GM12878 (cell line): ENCODE data around the gene XIRP1. TPM values are rescaled to one million over a fixed set of nuclear protein-coding genes. Genes with fewer than 3 reads are reported as not detected.

Experiments
- ATAC-seq: fragments of 200-7000 bp; cut with Tn5 transposase; 3 replicates; pipeline ENCODE4 v1.9.1; 2020; ENCODE audit warnings: mild to moderate bottlenecking, moderate library complexity
- BruUV-seq: library from RNA; stranded (reverse); fragments of 400-500 nt; replicated peaks from 2 replicates; lab custom pipeline; 2021; lab: Mats Ljungman, UMichigan
- CTCF ChIA-PET: fragments of 300-600 bp; sonication (Branson Sonifier 250); formaldehyde crosslinking; extraction: SDS; loops from one replicate; lab custom pipeline; 2021; ENCODE audit warnings: inconsistent platforms; lab: Yijun Ruan, JAX
- POLR2A ChIA-PET: fragments of 350-600 bp; formaldehyde crosslinking; extraction: SDS; loops from one replicate; lab custom pipeline; 2021; ENCODE audit warnings: inconsistent platforms; lab: Charles Lee
- RAD21 ChIA-PET: fragments of 300-600 bp; sonication (Branson Sonifier 250); formaldehyde crosslinking; loops from one replicate; lab custom pipeline; 2023; ENCODE audit warnings: antibody characterized with exemption; ENCODE audit not compliant: unreplicated experiment; lab: Charles Lee
- SMC1A ChIA-PET: fragments of 300-600 bp; sonication (Branson Sonifier 250); formaldehyde crosslinking; loops from one replicate; lab custom pipeline; 2023; ENCODE audit not compliant: unreplicated experiment, uncharacterized antibody; lab: Charles Lee
- DNase-seq: peaks from one replicate; pipeline ENCODE4 v3.0.0-alpha.2; 2011; ENCODE audit warnings: low read depth, low spot score
- FAIRE-seq: peaks from 3 replicates; lab custom pipeline; 2011; peaks lifted over from hg19 to GRCh38; lab: Jason Lieb, UNC
- H2AFZ ChIP-seq: 2 replicates; pipeline ENCODE4 v1.6.0; 2011; ENCODE audit warnings: low read depth, low read length, control low read depth; ENCODE audit not compliant: control insufficient read depth
- H3K27ac ChIP-seq: 2 replicates; pipeline ENCODE4 v1.5.1; 2011; ENCODE audit warnings: control low read depth; ENCODE audit not compliant: control insufficient read depth, insufficient read depth
- H3K27me3 ChIP-seq, 2 experiments: replicated peaks in 1 of 2; 2 replicates each; pipeline versions ENCODE4 v1.6.0 to v1.6.1; 2011; ENCODE audit warnings: low read length in 1 of 2; ENCODE audit not compliant: control insufficient read depth in 2 of 2, insufficient read depth in 2 of 2
- H3K36me3 ChIP-seq, 2 experiments: 2 replicates each; pipeline ENCODE4 v1.5.1; 2011; ENCODE audit warnings: low read length in 1 of 2; ENCODE audit not compliant: control insufficient read depth in 2 of 2, insufficient read depth in 2 of 2
- H3K4me1 ChIP-seq: 2 replicates; pipeline ENCODE4 v1.6.1; 2011; ENCODE audit warnings: mild to moderate bottlenecking, low read length, moderate library complexity, mixed read lengths; ENCODE audit not compliant: control insufficient read depth, insufficient read depth
- H3K4me2 ChIP-seq: 2 replicates; pipeline ENCODE4 v1.6.0; 2011; ENCODE audit warnings: control low read depth; ENCODE audit not compliant: control insufficient read depth, insufficient read depth
- H3K4me3 ChIP-seq: fragments of 200-600 bp; sonication (generic); 2 replicates; pipeline ENCODE4 v1.5.1; 2016
- H3K79me2 ChIP-seq: 2 replicates; pipeline ENCODE4 v1.6.0; 2011; ENCODE audit warnings: low read length; ENCODE audit not compliant: control insufficient read depth, insufficient read depth
- H3K9ac ChIP-seq: 2 replicates; pipeline ENCODE4 v1.8.0; 2011; ENCODE audit warnings: low read length, control low read depth, mixed read lengths; ENCODE audit not compliant: control insufficient read depth, insufficient read depth
- H3K9me3 ChIP-seq: replicated peaks from 3 replicates; pipeline ENCODE4 v1.5.1; 2011; ENCODE audit warnings: mild to moderate bottlenecking, low read length; ENCODE audit not compliant: control insufficient read depth, insufficient read depth
- H4K20me1 ChIP-seq: 2 replicates; pipeline ENCODE4 v1.6.0; 2011; ENCODE audit not compliant: control insufficient read depth, insufficient read depth
- IKZF2 ChIP-seq, 2 experiments: fragments of 450-650 bp; IDR thresholded peaks; 2 replicates each; pipeline ENCODE4 v1.6.1; 2017; ENCODE audit warnings: mild to moderate bottlenecking in 2 of 2, moderate library complexity in 2 of 2
- JUND ChIP-seq: IDR thresholded peaks from 2 replicates; pipeline ENCODE4 v1.6.1; 2012; ENCODE audit warnings: low read depth, mild to moderate bottlenecking, low read length, improper control_type of control experiment, moderate library complexity
- MLLT1 ChIP-seq: fragments of 450-650 bp; IDR thresholded peaks from 2 replicates; pipeline ENCODE4 v1.6.1; 2016; ENCODE audit warnings: mild to moderate bottlenecking
- MXI1 ChIP-seq: fragments of 150-350 bp; IDR thresholded peaks from 2 replicates; pipeline ENCODE4 v1.6.1; 2011; ENCODE audit warnings: low read depth, mild to moderate bottlenecking, inconsistent platforms, low read length, improper control_type of control experiment
- NR2C1 ChIP-seq: fragments of 450-650 bp; IDR thresholded peaks from 2 replicates; pipeline ENCODE4 v1.6.1; 2017; ENCODE audit warnings: antibody characterized with exemption, mild to moderate bottlenecking, moderate library complexity
- POLR2A ChIP-seq: IDR thresholded peaks from 2 replicates; pipeline ENCODE4 v1.6.1; 2011; ENCODE audit warnings: low read depth, mild to moderate bottlenecking, low read length
- SKIL ChIP-seq: fragments of 450-650 bp; IDR thresholded peaks from 2 replicates; pipeline ENCODE4 v1.6.1; 2017; ENCODE audit warnings: mild to moderate bottlenecking, low read depth, inconsistent platforms; ENCODE audit not compliant: poor library complexity, severe bottlenecking
- USF1 ChIP-seq: IDR thresholded peaks from 2 replicates; pipeline ENCODE4 v1.6.1; 2011; ENCODE audit warnings: borderline replicate concordance, low read depth, mild to moderate bottlenecking, moderate library complexity, mixed read lengths, low read length; ENCODE audit not compliant: insufficient read depth; ENCODE audit errors: extremely low read length
- ZSCAN29 ChIP-seq: fragments of 450-650 bp; IDR thresholded peaks from 2 replicates; pipeline ENCODE4 v1.6.1; 2017; ENCODE audit warnings: mild to moderate bottlenecking, moderate library complexity
- WGBS: methylation state at CpG from one replicate; pipeline ENCODE4 v1.1.6; 2016; ENCODE audit warnings: low lambda C conversion rate; ENCODE audit not compliant: insufficient replicate concordance, insufficient coverage; ENCODE audit errors: missing lambda C conversion rate; 5-methylcytosine and 5-hydroxymethylcytosine counted together
- in situ Hi-C: fragments of 300-500 bp; cut with MboI; formaldehyde crosslinking; loops from 9 replicates; pipeline ENCODE4 v1.14.3; 2018; ENCODE audit warnings: mixed read lengths
- intact Hi-C: fragments of 100-400 bp; cut with micrococcal nuclease; formaldehyde crosslinking; loops from one replicate; pipeline ENCODE4 v1.14.2; 2022; ENCODE audit not compliant: unreplicated experiment
- polyA plus RNA-seq, 11 experiments: library from polyadenylated mRNA; depleted of rRNA in 4 of 11; unstranded in 6 of 11; stranded (reverse) in 5 of 11; fragments of >200 nt; fragmentation: Nextera tagmentation in 4 of 11; fragmentation: Illumina TruSeq in 1 of 11; extraction: Ambion mirVana in 4 of 11; extraction: Trizol in 1 of 11; gene quantifications; 1 replicate in 1 of 11; 2 replicates in 10 of 11; pipeline versions ENCODE4 v1.2.1 to v1.2.3, GENCODE V29; 2011 to 2016; ENCODE audit warnings: inconsistent platforms in 2 of 11, missing spikeins in 2 of 11, low read depth in 1 of 11
- total RNA-seq, 4 experiments: library from RNA; depleted of rRNA in 3 of 4; stranded (reverse); fragments of >200 nt in 3 of 4; fragmentation: Illumina TruSeq in 1 of 4; extraction: Trizol in 1 of 4; gene quantifications; 2 replicates each; pipeline versions ENCODE4 v1.2.1 to v1.2.3, GENCODE V29; 2013 to 2021

XIRP1 gene
- total and polyA plus RNA-seq, 10 of the 15 experiments (the other 5 are each of a cell fraction or from before 2014, with no cell fraction given), result 0.03 to 0.38 (median 0.08) TPM; not detected in 1

- no peak for TF ChIP-seq POLR2A
Measured at GRCh38 chr3:39205919-39206516, 13.6 kb upstream of the XIRP1 start.

GRCh38 chr3:39205131-39205530 is 12.7 kb upstream of the XIRP1 start:
- H3K36me3 ChIP-seq, result no peaks in the 10 kb centered on the region
- no peak overlapping the region for H3K9ac ChIP-seq
- intact Hi-C loops, result loop anchor here (5.0 kb wide), 1 partner anchor 172 kb away; no protein-coding TSS in a partner anchor
- DNase-seq, result no peak
- no peak for TF ChIP-seq NR2C1
- no peak for TF ChIP-seq JUND
- no peak for TF ChIP-seq MXI1
- TF ChIP-seq IKZF2 (IDR thresholded peaks at IDR 0.05), result no peak
- TF ChIP-seq ZSCAN29, result no peak
- no peak for TF ChIP-seq MLLT1
- TF ChIP-seq USF1, result no peak
- TF ChIP-seq SKIL, result no peak
- H3K4me2 ChIP-seq, result no peak overlapping the region
- RAD21 ChIA-PET, result interaction anchor here (0.7 to 4.1 kb wide), 3 partner anchors 9 to 83 kb away, joined by 3 to 40 read pairs (median 3); no protein-coding TSS in a partner anchor
- WGBS, result 0% methylated on average over 2 of the region's 2 CpGs
- H3K4me3 ChIP-seq, result no peak overlapping the region
- no peak for ATAC-seq
- H4K20me1 ChIP-seq, result no peaks in the 10 kb centered on the region
- H3K79me2 ChIP-seq, result no peaks in the 10 kb centered on the region
- no peak overlapping the region for H3K27ac ChIP-seq
- 0 out of 4 replicates have a peak, but pooled peaks cover 0 to 1% of the 10 kb centered on the region in 2 experiments for H3K27me3 ChIP-seq
- SMC1A ChIA-PET, result interaction anchor here (1.0 to 25.3 kb wide), 4 partner anchors 9 to 81 kb away, joined by 3 to 648 read pairs (median 4); partner anchors contain the start of gene CX3CR1
- CTCF ChIA-PET, result interaction anchor here (0.8 to 6.3 kb wide), 4 partner anchors 10 to 85 kb away, joined by 3 to 89 read pairs (median 20); partner anchors contain the start of gene XIRP1
- no peak for FAIRE-seq
- no TSS peak for BruUV-seq
- H3K9me3 ChIP-seq, result peaks cover 2% of the 10 kb centered on the region; the same call in 1 of the 3 replicates
- no peak overlapping the region for H2AFZ ChIP-seq
- POLR2A ChIA-PET, result interaction anchor here (1.1 kb wide), 1 partner anchor 13 kb away, joined by 4 read pairs; the partner anchor contains the start of gene XIRP1
- H3K4me1 ChIP-seq, result peaks cover 8% of the 10 kb centered on the region; the same call in 1 of the 2 replicates
- in situ Hi-C loops, result no loop called here

More at GRCh38 chr3:39205919-39206516, 13.6 kb upstream of the XIRP1 start:
- H3K9me3 ChIP-seq, result peaks cover 2% of the 10 kb centered on the region; the same call in 1 of the 3 replicates
- H3K4me2 ChIP-seq, result no peak overlapping the region
- peaks cover 8% of the 10 kb centered on the region; the same call in 1 of the 2 replicates for H3K4me1 ChIP-seq
- CTCF ChIA-PET, result interaction anchor here (0.8 to 6.3 kb wide), 4 partner anchors 9 to 84 kb away, joined by 3 to 89 read pairs (median 20); partner anchors contain the start of gene XIRP1
- WGBS, result 73% methylated on average over 6 of the region's 6 CpGs
- H3K36me3 ChIP-seq, result no peaks in the 10 kb centered on the region
- H3K4me3 ChIP-seq, result no peak overlapping the region
- no peak overlapping the region for H3K9ac ChIP-seq
- H4K20me1 ChIP-seq, result no peaks in the 10 kb centered on the region
- no peak overlapping the region for H2AFZ ChIP-seq
- no peak for FAIRE-seq
- BruUV-seq, result no TSS peak
- 0 out of 4 replicates have a peak, but pooled peaks cover 0 to 1% of the 10 kb centered on the region in 2 experiments for H3K27me3 ChIP-seq
- no peaks in the 10 kb centered on the region for H3K79me2 ChIP-seq
- no peak for DNase-seq
- POLR2A ChIA-PET, result interaction anchor here (1.1 kb wide), 1 partner anchor 14 kb away, joined by 4 read pairs; the partner anchor contains the start of gene XIRP1
- no peak overlapping the region for H3K27ac ChIP-seq
- no peak for ATAC-seq
- RAD21 ChIA-PET, result interaction anchor here (0.7 to 4.1 kb wide), 3 partner anchors 10 to 82 kb away, joined by 3 to 40 read pairs (median 3); no protein-coding TSS in a partner anchor
- intact Hi-C loops, result loop anchor here (5.0 kb wide), 1 partner anchor 171 kb away; no protein-coding TSS in a partner anchor
- in situ Hi-C loops, result no loop called here
- SMC1A ChIA-PET, result interaction anchor here (1.0 to 25.3 kb wide), 4 partner anchors 10 to 80 kb away, joined by 3 to 648 read pairs (median 4); partner anchors contain the start of gene CX3CR1
